ENCODE measurements around the gene ERN1.

Gene ERN1

DNA sequence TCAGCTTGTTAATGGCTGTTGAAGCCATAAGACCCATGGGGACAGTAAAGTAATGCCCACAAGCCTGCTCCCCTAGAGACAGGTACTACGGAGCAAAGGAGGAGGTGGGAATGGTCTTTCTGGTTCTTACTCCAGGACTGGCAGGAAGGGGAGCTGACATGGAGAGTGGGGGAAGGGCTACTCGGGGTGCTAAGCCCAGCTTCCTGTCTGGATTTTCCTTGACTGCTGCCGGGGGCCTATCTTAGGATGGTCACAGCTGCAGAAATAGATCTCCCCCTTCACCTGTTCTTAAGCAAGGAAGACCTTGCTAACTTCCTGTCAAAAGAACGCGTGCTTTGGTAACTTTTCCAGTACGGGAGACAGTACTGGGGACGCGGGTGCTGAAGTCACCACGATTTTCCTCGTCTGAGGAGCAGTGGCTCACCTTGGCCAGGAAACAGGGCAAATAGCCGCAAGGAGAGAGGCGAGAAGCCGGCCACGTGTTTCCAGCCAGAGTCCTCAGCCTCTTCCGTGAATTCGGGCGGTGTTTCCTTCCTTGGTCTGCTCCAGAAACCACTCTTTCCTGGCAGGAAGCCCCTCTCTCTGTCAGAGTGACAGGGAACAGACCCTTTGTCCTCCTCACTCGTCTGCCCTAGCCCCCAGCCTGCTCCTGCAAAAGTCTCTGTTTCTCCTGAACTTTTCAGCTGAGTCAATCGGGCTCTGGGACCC lies 132.4 kb downstream of the ERN1 start:
- in situ Hi-C loops (cut with HindIII; ENCODE audit: low sequenced_read_pairs): no loop called here

DNA sequence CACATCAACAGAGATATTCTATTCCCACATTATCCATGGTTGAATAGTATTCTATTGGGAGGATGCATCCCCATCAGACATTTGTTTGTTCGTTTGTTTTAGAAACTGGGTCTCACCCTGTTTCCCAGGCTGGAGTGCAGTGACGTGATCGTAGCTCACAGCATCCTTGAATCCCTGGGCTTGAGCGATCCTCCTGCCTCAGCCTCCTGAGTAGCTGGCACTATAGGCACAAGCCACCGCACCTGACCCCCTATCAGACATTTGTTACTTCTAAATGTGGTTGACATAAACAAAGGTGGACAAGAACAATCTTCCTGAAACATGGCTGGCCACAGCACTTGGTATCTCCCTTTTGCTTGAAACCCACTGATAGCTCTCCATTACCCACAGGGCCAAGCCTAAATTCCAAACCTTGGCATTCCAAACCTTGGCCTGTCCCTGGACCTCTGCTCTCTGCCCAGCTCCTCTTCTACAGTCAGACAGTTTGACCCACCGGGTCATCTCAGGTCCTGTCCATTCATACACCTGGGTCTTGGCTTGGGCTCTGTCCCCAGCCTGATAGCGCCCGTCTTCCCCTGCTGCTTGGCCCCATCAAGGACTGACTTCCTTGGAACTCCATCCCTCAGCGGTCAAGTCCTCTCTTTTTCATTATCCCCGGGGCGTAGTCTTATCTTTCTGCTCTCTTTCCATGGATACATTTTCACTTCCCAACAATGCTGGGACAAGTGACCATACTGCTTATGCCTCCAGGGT lies 133.3 kb downstream of the ERN1 start:
- in situ Hi-C loops (cut with HindIII; ENCODE audit: low sequenced_read_pairs): no loop called here

DNA sequence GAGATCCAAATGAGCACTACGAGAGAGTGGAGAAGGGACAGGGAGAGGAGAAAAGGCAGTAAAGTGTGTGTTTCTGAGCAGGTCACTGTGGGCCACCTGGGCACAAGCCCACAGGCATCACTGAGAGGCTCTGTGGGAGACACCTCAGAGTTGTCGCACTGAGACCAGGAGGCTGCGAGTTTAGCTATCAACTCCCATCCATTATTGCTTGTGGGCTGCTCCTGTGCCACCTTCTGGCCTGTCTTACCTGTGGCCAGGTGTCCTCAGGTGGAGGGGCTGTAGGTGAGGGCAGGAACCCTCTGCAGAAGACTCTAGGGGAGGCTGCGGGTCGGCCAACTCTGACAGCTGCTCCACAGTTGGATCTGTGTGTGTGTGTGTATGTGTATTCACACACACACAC lies 134.3 kb downstream of the ERN1 start:
- in situ Hi-C loops (cut with HindIII; ENCODE audit: low sequenced_read_pairs): no loop called here

DNA sequence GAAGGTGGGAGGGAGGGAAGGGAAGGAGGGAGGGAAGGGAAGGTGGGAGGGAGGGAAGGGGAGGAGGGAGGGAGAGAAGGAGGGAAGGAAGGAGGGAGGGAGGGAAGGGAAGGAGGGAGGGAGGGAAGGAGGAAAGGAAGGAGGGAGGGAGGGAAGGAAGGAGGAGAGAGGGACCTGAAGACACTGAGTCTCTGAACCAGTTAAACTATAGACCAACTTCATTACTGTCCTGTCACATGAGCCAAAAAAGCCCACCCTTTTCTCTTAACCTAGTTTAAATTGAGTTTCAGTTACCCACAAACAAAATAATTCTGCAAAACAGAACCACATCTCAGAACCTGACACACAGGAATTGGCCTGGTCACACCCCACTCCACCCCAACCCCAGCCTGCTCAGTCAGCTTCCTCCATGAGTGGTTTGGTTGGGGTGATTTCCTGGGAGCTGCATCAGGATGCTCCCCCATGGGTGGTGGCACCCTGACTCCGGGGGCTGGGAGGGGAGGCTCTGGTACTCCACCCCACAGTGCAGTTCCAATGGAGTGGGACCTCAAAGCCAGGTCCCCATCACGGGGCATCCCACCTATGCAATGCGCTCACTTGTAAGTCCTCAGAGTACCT lies 136.5 kb downstream of the ERN1 start:
- in situ Hi-C loops (cut with HindIII; ENCODE audit: low sequenced_read_pairs): no loop called here

DNA sequence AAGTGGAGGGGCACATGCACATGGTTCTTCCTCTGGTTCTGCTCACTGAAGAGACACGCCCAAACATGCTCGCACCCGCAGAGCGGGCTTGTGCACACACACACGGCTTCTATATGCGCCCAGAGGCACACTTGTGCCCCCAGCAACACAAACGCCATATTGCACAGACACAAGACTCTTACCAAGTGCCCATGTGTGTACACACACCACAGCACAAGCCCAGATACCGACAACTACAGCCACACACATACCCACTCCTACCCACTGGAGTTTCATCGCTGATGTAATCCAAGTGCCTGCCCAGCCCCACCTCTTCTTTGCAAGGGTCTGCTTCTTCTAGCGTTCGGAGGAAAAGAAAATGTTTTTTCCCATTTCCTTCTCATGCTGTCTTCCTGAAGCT lies 138.3 kb downstream of the ERN1 start:
- in situ Hi-C loops (cut with HindIII; ENCODE audit: low sequenced_read_pairs): no loop called here

DNA sequence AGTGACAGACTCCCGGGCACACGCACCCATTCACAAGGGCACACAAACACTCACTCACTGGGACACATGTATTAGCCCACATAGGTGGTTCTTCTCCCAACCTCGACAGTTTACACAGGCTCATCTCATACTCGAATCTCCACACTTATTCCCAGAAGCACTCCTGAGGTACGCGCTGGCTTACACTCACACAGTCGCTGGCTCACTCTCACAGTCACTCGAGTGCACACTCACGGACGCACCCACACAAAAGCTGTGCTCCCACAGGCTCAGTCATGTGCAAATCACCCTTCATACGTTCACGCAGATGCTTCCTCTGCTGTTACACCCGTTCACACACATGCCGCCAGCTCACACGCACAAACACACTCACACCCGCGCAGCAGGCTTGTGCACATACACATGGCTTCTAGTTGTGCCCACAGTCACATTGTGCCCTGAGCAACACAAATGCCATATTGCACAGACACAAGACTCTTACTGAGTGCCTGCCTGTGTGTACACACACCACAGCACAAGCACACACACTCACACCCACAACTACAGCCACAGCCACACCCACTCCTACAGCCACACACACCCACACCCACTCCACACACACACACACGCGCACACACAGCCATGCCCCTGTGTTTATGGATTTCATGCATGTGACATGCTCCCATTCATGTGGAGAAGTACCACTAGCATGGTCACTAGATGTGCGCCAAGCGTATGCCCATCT lies 140.2 kb downstream of the ERN1 start:
- in situ Hi-C loops (cut with HindIII; ENCODE audit: low sequenced_read_pairs): no loop called here

Measured in DLD1 (cell line).